H1 (cell line): Measurements from ENCODE around the gene AKAP12. TPM values are rescaled to one million over a fixed set of nuclear protein-coding genes. Genes with fewer than 3 reads are reported as not detected.

Experiments used
- CTCF ChIA-PET: fragments of 300-600 bp; sonication (Branson Sonifier 250); formaldehyde crosslinking; loops from one replicate; lab custom pipeline; 2021; ENCODE audit not compliant: partially characterized antibody; lab: Charles Lee
- POLR2A ChIA-PET: fragments of 300-600 bp; sonication (Branson Sonifier 250); formaldehyde crosslinking; loops from one replicate; lab custom pipeline; 2021; ENCODE audit warnings: inconsistent platforms; ENCODE audit not compliant: partially characterized antibody; lab: Charles Lee
- DNase-seq, 2 experiments: peaks; one replicate each; pipeline versions ENCODE4 v3.0.0 to v3.0.0-alpha.2; 2010 to 2022; ENCODE audit warnings: low spot score in 2 of 2, low read depth in 1 of 2, mixed read lengths in 1 of 2
- FAIRE-seq: peaks from 2 replicates; lab custom pipeline; 2011; peaks lifted over from hg19 to GRCh38; lab: Jason Lieb, UNC
- H2AFZ ChIP-seq: 2 replicates; pipeline ENCODE4 v1.8.1; 2012; ENCODE audit warnings: low read length, inconsistent platforms
- H2AK5ac ChIP-seq: 2 replicates; pipeline ENCODE4 v1.6.1; 2013; ENCODE audit warnings: low read depth, low read length
- H2BK120ac ChIP-seq: replicated peaks from 2 replicates; pipeline ENCODE3; 2013; ENCODE audit warnings: low read depth, low read length, inconsistent platforms
- H2BK12ac ChIP-seq: 2 replicates; pipeline ENCODE4 v1.6.1; 2013; ENCODE audit warnings: low read depth, low read length
- H2BK15ac ChIP-seq: 2 replicates; pipeline ENCODE4 v1.6.1; 2013; ENCODE audit warnings: low read length
- H2BK20ac ChIP-seq: 2 replicates; pipeline ENCODE4 v1.6.1; 2013; ENCODE audit warnings: low read length
- H2BK5ac ChIP-seq: 2 replicates; pipeline ENCODE4 v1.6.1; 2013; ENCODE audit warnings: low read depth, low read length
- H3K14ac ChIP-seq: 2 replicates; pipeline ENCODE4 v1.6.1; 2013; ENCODE audit warnings: inconsistent platforms; ENCODE audit not compliant: insufficient read length
- H3K18ac ChIP-seq: 2 replicates; pipeline ENCODE4 v1.6.1; 2013; ENCODE audit warnings: low read length; ENCODE audit errors: extremely low read depth
- H3K23ac ChIP-seq: 2 replicates; pipeline ENCODE4 v1.6.1; 2013; ENCODE audit warnings: inconsistent platforms; ENCODE audit not compliant: insufficient read length
- H3K23me2 ChIP-seq: 2 replicates; pipeline ENCODE4 v1.6.1; 2013; ENCODE audit warnings: low read depth, low read length
- H3K27ac ChIP-seq: 2 replicates; pipeline ENCODE4 v1.6.1; 2011; ENCODE audit warnings: low read depth, low read length, inconsistent platforms
- H3K27me3 ChIP-seq, 4 experiments: replicated peaks in 1 of 4; 1 replicate in 1 of 4; 2 replicates in 3 of 4; pipeline versions ENCODE4 v1.6.1 to v1.8.1; 2011 to 2013; ENCODE audit warnings: low read length in 3 of 4, mild to moderate bottlenecking in 3 of 4, inconsistent platforms in 2 of 4, mixed read lengths in 2 of 4, moderate library complexity in 1 of 4; ENCODE audit not compliant: control insufficient read depth in 3 of 4, insufficient read depth in 3 of 4; ENCODE audit errors: extremely low read depth in 1 of 4
- H3K36me3 ChIP-seq, 4 experiments: 2 replicates each; pipeline versions ENCODE4 v1.6.1 to v1.8.1; 2011 to 2013; ENCODE audit warnings: mild to moderate bottlenecking in 4 of 4, low read length in 3 of 4, moderate library complexity in 2 of 4, control low read depth in 1 of 4, inconsistent platforms in 1 of 4; ENCODE audit not compliant: insufficient read depth in 4 of 4, control insufficient read depth in 2 of 4
- H3K4ac ChIP-seq: replicated peaks from 2 replicates; pipeline ENCODE3; 2013; ENCODE audit warnings: low read length, low read depth, mixed read lengths, inconsistent platforms; ENCODE audit not compliant: insufficient read length
- H3K4me1 ChIP-seq, 4 experiments: replicated peaks in 1 of 4; 1 replicate in 1 of 4; 2 replicates in 3 of 4; pipeline versions ENCODE4 v1.6.1 to v1.8.1; 2011 to 2013; ENCODE audit warnings: low read length in 3 of 4, inconsistent platforms in 2 of 4, mixed read lengths in 1 of 4; ENCODE audit not compliant: insufficient read depth in 4 of 4, control insufficient read depth in 3 of 4
- H3K4me2 ChIP-seq, 2 experiments: 2 replicates each; pipeline versions ENCODE4 v1.6.1 to v1.8.1; 2011 to 2013; ENCODE audit warnings: low read depth in 2 of 2, low read length in 2 of 2, control low read depth in 1 of 2, inconsistent platforms in 1 of 2, mild to moderate bottlenecking in 1 of 2; ENCODE audit not compliant: insufficient read depth in 1 of 2
- H3K4me3 ChIP-seq, 4 experiments: fragments of 200-600, 300-600 bp in 1 of 4; sonication (generic), shearing (Covaris generic), sonication (Bioruptor Twin) in 1 of 4; 2 replicates each; pipeline versions ENCODE4 v1.5.1 to v1.8.1; 2011 to 2016; ENCODE audit warnings: low read length in 4 of 4, low read depth in 3 of 4, control low read depth in 2 of 4, inconsistent platforms in 2 of 4, mild to moderate bottlenecking in 2 of 4, mixed read lengths in 1 of 4, moderate library complexity in 1 of 4; ENCODE audit not compliant: insufficient read depth in 2 of 4; ENCODE audit errors: extremely low read depth in 1 of 4
- H3K56ac ChIP-seq: replicated peaks from 2 replicates; pipeline ENCODE3; 2013; ENCODE audit warnings: low read depth, mild to moderate bottlenecking, mixed read lengths, low read length, inconsistent platforms; ENCODE audit not compliant: insufficient read length
- H3K79me1 ChIP-seq: 2 replicates; pipeline ENCODE4 v1.6.1; 2013; ENCODE audit warnings: low read depth, low read length, control low read depth
- H3K79me2 ChIP-seq, 2 experiments: 2 replicates each; pipeline versions ENCODE4 v1.6.1 to v1.8.1; 2012 to 2013; ENCODE audit warnings: low read length in 2 of 2, mild to moderate bottlenecking in 2 of 2, inconsistent platforms in 1 of 2; ENCODE audit not compliant: insufficient read depth in 2 of 2, control insufficient read depth in 1 of 2
- H3K9ac ChIP-seq, 4 experiments: replicated peaks in 1 of 4; 1 replicate in 1 of 4; 2 replicates in 3 of 4; pipeline versions ENCODE4 v1.6.1 to v1.8.1; 2011 to 2013; ENCODE audit warnings: low read depth in 3 of 4, low read length in 3 of 4, control low read depth in 2 of 4, mild to moderate bottlenecking in 2 of 4, moderate library complexity in 2 of 4, inconsistent platforms in 1 of 4; ENCODE audit errors: extremely low read depth in 1 of 4
- H3K9me3 ChIP-seq, 2 experiments: 2 replicates each; pipeline versions ENCODE4 v1.6.1 to v1.8.1; 2012 to 2013; ENCODE audit warnings: mild to moderate bottlenecking in 2 of 2, moderate library complexity in 2 of 2, control low read depth in 1 of 2, inconsistent platforms in 1 of 2, low read depth in 1 of 2, low read length in 1 of 2, mixed read lengths in 1 of 2; ENCODE audit not compliant: insufficient read depth in 2 of 2
- H4K20me1 ChIP-seq, 2 experiments: replicated peaks in 1 of 2; 2 replicates each; pipeline versions ENCODE3 to v1.8.1; 2011 to 2013; ENCODE audit warnings: inconsistent platforms in 2 of 2, low read length in 2 of 2, mild to moderate bottlenecking in 1 of 2; ENCODE audit not compliant: insufficient read depth in 2 of 2, control insufficient read depth in 1 of 2
- H4K5ac ChIP-seq: 2 replicates; pipeline ENCODE4 v1.6.1; 2013; ENCODE audit warnings: low read length, low read depth, mixed read lengths, inconsistent platforms; ENCODE audit not compliant: insufficient read length
- H4K8ac ChIP-seq: 2 replicates; pipeline ENCODE4 v1.8.0; 2013; ENCODE audit warnings: mild to moderate bottlenecking, moderate library complexity, low read length, inconsistent platforms; ENCODE audit not compliant: insufficient read depth; ENCODE audit errors: extremely low read depth
- H4K91ac ChIP-seq: replicated peaks from 2 replicates; pipeline ENCODE3; 2013; ENCODE audit warnings: low read length, mixed read lengths, inconsistent platforms; ENCODE audit not compliant: insufficient read length
- BRCA1 ChIP-seq: IDR thresholded peaks from 2 replicates; pipeline ENCODE4 v1.6.1; 2012; ENCODE audit warnings: low read depth, low read length, improper control_type of control experiment
- CEBPB ChIP-seq: IDR thresholded peaks from 2 replicates; pipeline ENCODE4 v1.6.1; 2012; ENCODE audit warnings: low read depth, low read length
- CTBP2 ChIP-seq: IDR thresholded peaks from 2 replicates; pipeline ENCODE4 v1.7.0; 2011; ENCODE audit warnings: borderline replicate concordance, mild to moderate bottlenecking, moderate library complexity, mixed read lengths, low read length; ENCODE audit not compliant: insufficient read depth, insufficient read length
- EZH2 ChIP-seq: fragments of 200-600 bp; sonication (generic); IDR thresholded peaks from 2 replicates; pipeline ENCODE4 v1.7.1; 2012; ENCODE audit warnings: low read depth, mild to moderate bottlenecking, moderate library complexity, low read length, inconsistent platforms; ENCODE audit not compliant: severe bottlenecking
- FOSL1 ChIP-seq: IDR thresholded peaks from 2 replicates; pipeline ENCODE4 v1.6.1; 2011; ENCODE audit warnings: mild to moderate bottlenecking, low read depth, low read length, moderate library complexity; ENCODE audit not compliant: insufficient read depth
- HDAC6 ChIP-seq: IDR thresholded peaks from one replicate; pipeline ENCODE4 v1.7.1; 2012; ENCODE audit warnings: low read depth, mild to moderate bottlenecking, inconsistent platforms, low read length, moderate library complexity
- KDM4A ChIP-seq: IDR thresholded peaks from one replicate; pipeline ENCODE4 v1.7.1; 2012; ENCODE audit warnings: low read depth, mild to moderate bottlenecking, moderate library complexity, low read length, inconsistent platforms; ENCODE audit not compliant: severe bottlenecking
- MAFK ChIP-seq: IDR thresholded peaks from 2 replicates; pipeline ENCODE4 v1.6.1; 2012; ENCODE audit warnings: low read depth, mild to moderate bottlenecking, improper control_type of control experiment, low read length
- MAX ChIP-seq: IDR thresholded peaks from 2 replicates; pipeline ENCODE4 v1.6.1; 2012; ENCODE audit warnings: inconsistent platforms
- NANOG ChIP-seq: IDR thresholded peaks from 2 replicates; pipeline ENCODE4 v1.6.1; 2011; ENCODE audit warnings: low read length, low read depth, mild to moderate bottlenecking, inconsistent platforms; ENCODE audit not compliant: insufficient read depth, poor library complexity, severe bottlenecking
- POLR2AphosphoS5 ChIP-seq: IDR thresholded peaks from 2 replicates; pipeline ENCODE4 v1.6.1; 2011; ENCODE audit warnings: low read depth, low read length
- SIRT6 ChIP-seq: IDR thresholded peaks from one replicate; pipeline ENCODE4 v1.7.1; 2012; ENCODE audit warnings: low read length, inconsistent platforms
- TAF1 ChIP-seq: IDR thresholded peaks from 2 replicates; pipeline ENCODE4 v1.6.1; 2011; ENCODE audit warnings: mild to moderate bottlenecking, low read depth, low read length
- TAF7 ChIP-seq: optimal IDR thresholded peaks from 2 replicates; pipeline ENCODE3; 2011; ENCODE audit warnings: low read depth, mild to moderate bottlenecking, inconsistent platforms, low read length, moderate library complexity, borderline replicate concordance
- WGBS, 2 experiments: shearing (Covaris generic) in 1 of 2; methylation state at CpG; one replicate each; pipeline versions ENCODE4 v1.1.6 to v1.1.7; 2013 to 2015; ENCODE audit warnings: low lambda C conversion rate in 2 of 2, mixed read lengths in 2 of 2, inconsistent platforms in 1 of 2, low coverage in 1 of 2, missing lambda C conversion rate in 1 of 2; ENCODE audit not compliant: insufficient replicate concordance in 2 of 2, insufficient coverage in 1 of 2, insufficient read length in 1 of 2; ENCODE audit errors: extremely low coverage in 1 of 2, missing lambda C conversion rate in 1 of 2; 5-methylcytosine and 5-hydroxymethylcytosine counted together
- polyA plus RNA-seq, 7 experiments: library from polyadenylated mRNA; depleted of rRNA in 3 of 7; stranded (reverse) in 5 of 7; unstranded in 2 of 7; fragments of >200 nt in 5 of 7; fragments of 200-250 nt in 2 of 7; gene quantifications; 1 replicate in 5 of 7; 2 replicates in 1 of 7; 4 replicates in 1 of 7; pipeline versions ENCODE4 v1.2.1 to v1.2.3, GENCODE V29; 2011 to 2013; ENCODE audit warnings: missing spikeins in 2 of 7, mixed read lengths in 2 of 7
- total RNA-seq: library from RNA; stranded (reverse); fragmentation: NEBNext Ultra II Directional; extraction: Animal tissue kit (Norgen Biotek cat#: 25700); gene quantifications from 2 replicates; pipeline ENCODE4 v1.2.1, GENCODE V29; 2021

Gene AKAP12
- total and polyA plus RNA-seq, 2 of the 8 experiments (the other 6 are each of a cell fraction or from before 2014, with no cell fraction given): 14.6 to 79.2 TPM

GRCh38 chr6:151293688-151294016 lies 53.9 kb downstream of the AKAP12 start:
- no peak overlapping the region for H2BK5ac ChIP-seq
- ChIA-PET POLR2A (no interaction called here), CTCF (interaction anchor here (0.8 kb wide), 1 partner anchor 32 kb away, joined by 3 read pairs; no protein-coding TSS in a partner anchor)
- FAIRE-seq (no peak), DNase-seq (no peak)
- H3K4me2 ChIP-seq: no peak overlapping the region
- no peak overlapping the region for H3K18ac ChIP-seq
- no peak overlapping the region for H3K23ac ChIP-seq
- H4K91ac ChIP-seq: no peak overlapping the region
- H3K9me3 ChIP-seq: no peaks in the 10 kb centered on the region
- H4K5ac ChIP-seq: no peak overlapping the region
- H3K4me1 ChIP-seq: peaks cover 0 to 5% (median 2%) of the 10 kb centered on the region in 4 experiments; a peak in 5 of 7 replicates
- H2AK5ac ChIP-seq: no peak overlapping the region
- H2BK15ac ChIP-seq: no peak overlapping the region
- no peaks in the 10 kb centered on the region for H3K27me3 ChIP-seq
- no peak overlapping the region for H3K14ac ChIP-seq
- whole genome bisulfite sequencing, 2 experiments: 88% methylated on average over 3 of the region's 3 CpGs; no CpG with 5 or more reads in 1 of the 2 experiments
- H3K56ac ChIP-seq: no peak overlapping the region
- H2AFZ ChIP-seq: no peak overlapping the region
- no peak overlapping the region for H3K4me3 ChIP-seq
- H2BK12ac ChIP-seq: no peak overlapping the region
- no peaks in the 10 kb centered on the region for H3K36me3 ChIP-seq
- no peak overlapping the region for H2BK120ac ChIP-seq
- H4K8ac ChIP-seq: no peak overlapping the region
- H2BK20ac ChIP-seq: no peak overlapping the region
- H4K20me1 ChIP-seq: peaks cover 0 to 9% of the 10 kb centered on the region in 2 experiments
- H3K9ac ChIP-seq: no peak overlapping the region
- H3K23me2 ChIP-seq: no peaks in the 10 kb centered on the region
- peaks cover 0 to 25% of the 10 kb centered on the region in 2 experiments; a peak in 2 of 4 replicates for H3K79me2 ChIP-seq
- peaks cover 2% of the 10 kb centered on the region; the same call in 1 of the 2 replicates for H3K79me1 ChIP-seq
- H3K27ac ChIP-seq: no peak overlapping the region
- H3K4ac ChIP-seq: no peak overlapping the region
- TF ChIP-seq SIRT6 (no peak), BRCA1 (no peak), FOSL1 (no peak), EZH2 (no peak), NANOG (no peak), MAX (no peak), TAF1 (no peak), KDM4A (no peak), CEBPB (no peak), HDAC6 (no peak), CTBP2 (no peak), TAF7 (no peak), MAFK (no peak), POLR2AphosphoS5 (no peak)
